Fibroblast of skin of right biceps (primary cell): Measurements from ENCODE around the gene CACNB4.
"Not testable (repeated sequence)": the region's sequence is repeated elsewhere in the genome, so short reads cannot be mapped to it uniquely, and the experiment has no call there.

Source experiments
- DNase-seq: peaks from one replicate; pipeline ENCODE4 v3.0.0-alpha.2; 2013

Gene CACNB4

DNA sequence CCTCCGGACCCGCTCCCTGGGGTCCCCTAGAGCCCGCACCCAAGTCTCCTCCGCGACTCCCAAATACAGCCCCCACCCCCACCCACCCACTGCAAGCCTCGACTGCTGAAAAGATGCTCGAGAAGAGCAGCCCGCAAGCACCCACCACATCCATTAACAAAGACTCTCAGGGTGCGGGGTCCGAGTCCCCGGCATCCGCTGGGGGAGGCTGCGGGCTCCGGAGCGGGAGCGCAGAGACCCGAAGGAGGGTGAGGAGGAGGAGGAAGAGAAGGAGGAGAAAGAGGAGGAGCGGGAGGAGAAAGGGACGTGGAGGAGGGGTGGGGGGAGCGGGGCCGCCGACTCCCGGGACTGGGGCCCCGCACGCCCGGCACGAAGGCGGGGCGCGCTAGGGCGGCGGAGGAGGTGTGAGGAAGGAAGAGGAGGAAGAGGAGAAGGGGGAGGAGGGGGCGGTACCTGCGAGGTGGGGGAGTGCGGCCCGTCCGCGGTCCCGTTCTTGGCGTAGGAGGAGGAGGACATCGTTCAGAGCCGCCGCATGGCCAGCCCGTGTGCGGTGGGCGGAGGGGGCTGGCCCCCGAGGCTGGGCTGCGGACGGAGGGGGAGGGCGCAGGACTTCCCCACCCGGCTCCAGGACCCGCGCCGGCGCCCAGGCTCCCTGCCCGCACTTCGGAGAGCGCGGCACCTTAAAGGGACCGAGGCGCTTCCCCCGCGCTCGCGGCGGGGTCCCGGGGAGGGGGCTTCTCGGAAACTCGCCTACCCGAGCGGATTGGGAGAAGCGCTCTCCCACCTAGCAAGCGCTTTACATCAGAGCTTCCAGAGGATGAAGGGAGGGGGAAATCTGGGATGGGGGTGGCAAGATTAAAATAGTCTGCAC lies at the start of gene CACNB4:
CACNB4 (minus strand) TSS at position 549 of the 871 bp plus-strand sequence.
- no peak for DNase-seq

GRCh38 chr2:152134488-152135280 lies 35.8 kb upstream of the CACNB4 start:
- DNase-seq = peak; percentile 11

GRCh38 chr2:152132306-152132705 lies 33.5 kb upstream of the CACNB4 start:
- no peak for DNase-seq

GRCh38 chr2:152127628-152128027 lies 28.8 kb upstream of the CACNB4 start:
- no peak for DNase-seq

DNA sequence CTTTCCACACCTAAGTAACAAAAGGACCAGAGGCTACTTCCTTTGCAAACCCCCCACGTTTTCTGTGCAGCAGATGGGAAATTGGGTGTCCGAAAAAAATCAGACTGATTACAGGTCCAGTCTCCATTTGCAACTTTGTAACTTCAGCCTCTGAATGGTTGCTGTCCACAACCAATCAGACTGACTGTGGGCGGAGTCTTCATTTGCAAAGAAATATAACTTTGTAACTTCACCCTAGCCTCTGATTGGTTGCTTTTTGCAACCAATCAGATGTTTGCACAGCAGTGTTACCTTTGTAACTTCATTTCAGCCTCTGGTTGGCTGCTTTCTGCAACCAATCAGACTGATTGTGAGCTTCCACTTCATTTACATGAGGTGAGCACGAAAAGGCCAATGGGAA lies 27.8 kb upstream of the CACNB4 start:
- no peak for DNase-seq

DNA sequence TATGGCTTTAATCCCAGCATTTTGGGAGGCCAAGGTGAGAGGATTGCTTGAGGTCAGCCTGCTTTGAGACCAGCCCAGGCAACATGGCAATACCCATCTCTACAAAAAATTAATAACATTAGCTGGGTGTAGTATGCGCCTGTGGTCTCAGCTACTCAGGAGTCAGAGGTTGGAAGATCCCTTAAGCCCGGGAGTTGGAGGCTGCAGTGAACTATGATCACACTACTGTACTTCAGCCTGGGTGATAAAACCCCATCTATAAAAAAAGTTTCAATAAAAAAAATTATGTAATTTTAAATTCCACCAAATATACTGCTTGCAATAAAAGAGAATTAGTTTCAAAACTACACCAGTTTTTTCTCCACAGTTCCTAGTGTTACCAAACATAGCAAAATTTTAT lies 23.3 kb upstream of the CACNB4 start:
- DNase-seq = no peak

- DNase-seq = no peak
These were observed 21.6 kb upstream of the CACNB4 start for GRCh38 chr2:152120430-152120829.

GRCh38 chr2:152115952-152116351 lies 17.1 kb upstream of the CACNB4 start:
- DNase-seq = no peak

DNA sequence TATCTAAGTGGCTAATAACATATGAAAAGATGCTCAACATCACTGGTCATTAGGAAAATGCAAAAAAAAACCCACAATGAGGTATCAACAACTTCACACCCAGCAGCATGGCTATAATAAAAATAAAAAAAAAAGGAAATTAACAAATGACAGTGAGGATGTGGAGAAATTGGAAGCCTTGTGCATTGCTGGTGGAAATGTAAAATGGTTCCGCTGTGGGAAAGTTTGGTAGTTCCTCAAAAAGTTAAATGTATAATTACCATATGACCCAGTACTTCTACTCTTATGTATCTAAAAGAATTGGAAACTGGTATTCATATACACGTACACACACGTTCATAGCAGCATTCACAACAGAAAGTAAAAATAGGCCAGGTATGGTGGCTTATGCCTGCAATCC lies 15.5 kb upstream of the CACNB4 start:
- DNase-seq = no peak

DNA sequence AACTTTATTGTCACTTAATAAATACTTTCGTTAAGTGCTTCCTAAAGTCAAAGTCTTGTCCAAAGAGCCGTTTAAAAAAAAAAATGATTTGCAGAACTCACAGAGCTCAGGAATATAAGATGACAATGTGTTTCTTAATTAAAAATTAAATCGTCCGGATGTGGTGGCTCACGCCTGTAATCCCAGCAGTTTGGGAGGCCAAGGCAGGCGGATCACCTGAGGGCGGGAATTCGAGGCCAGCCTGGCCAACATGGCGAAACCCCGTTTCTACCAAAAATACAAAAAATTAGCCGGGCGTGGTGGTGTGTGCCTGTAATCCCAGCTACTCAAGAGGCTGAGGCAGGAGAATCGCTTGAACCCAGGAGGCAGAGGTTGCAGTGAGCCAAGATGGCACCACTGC lies 8.3 kb upstream of the CACNB4 start:
- not testable (repeated sequence) for DNase-seq

DNA sequence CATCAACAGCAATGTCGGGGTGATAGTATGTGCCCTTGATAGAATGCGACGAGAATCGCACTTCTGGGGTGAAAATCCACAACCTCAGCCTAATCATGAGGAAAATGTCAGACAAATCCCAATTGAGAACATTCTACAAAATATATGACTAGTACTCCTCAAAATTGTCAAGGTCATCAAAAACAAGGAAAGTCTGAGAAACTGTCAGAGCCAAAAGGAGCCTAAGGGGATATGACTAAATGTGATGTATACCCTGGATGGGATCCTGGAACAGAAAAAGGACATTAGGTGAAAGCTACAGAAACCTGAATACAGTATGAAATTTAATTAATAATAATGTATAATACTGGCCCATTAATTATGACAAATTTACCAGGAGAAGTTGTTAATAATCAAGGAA lies 7.6 kb upstream of the CACNB4 start:
- DNase-seq = no peak

DNA sequence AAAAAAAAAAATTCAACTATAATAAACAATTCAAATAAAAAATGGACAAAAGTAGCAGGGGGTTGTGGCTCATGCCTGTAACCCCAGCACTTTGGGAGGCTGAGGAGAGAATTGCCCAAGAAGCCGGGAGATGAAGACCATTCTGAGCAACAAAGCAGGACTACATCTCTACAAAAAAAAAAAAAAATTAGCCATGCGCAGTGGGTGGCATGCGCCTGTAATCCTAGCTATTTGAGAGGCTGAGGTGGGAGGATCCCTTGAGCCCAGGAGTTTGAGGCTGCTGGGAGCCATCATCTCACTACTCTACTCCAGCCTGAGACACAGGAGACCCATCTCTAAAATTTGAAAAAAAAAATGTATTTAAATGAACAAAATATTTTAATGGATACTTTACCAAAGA lies 4.4 kb upstream of the CACNB4 start:
- DNase-seq = no peak

GRCh38 chr2:152100961-152101360 lies 2.1 kb upstream of the CACNB4 start:
- no peak for DNase-seq

DNA sequence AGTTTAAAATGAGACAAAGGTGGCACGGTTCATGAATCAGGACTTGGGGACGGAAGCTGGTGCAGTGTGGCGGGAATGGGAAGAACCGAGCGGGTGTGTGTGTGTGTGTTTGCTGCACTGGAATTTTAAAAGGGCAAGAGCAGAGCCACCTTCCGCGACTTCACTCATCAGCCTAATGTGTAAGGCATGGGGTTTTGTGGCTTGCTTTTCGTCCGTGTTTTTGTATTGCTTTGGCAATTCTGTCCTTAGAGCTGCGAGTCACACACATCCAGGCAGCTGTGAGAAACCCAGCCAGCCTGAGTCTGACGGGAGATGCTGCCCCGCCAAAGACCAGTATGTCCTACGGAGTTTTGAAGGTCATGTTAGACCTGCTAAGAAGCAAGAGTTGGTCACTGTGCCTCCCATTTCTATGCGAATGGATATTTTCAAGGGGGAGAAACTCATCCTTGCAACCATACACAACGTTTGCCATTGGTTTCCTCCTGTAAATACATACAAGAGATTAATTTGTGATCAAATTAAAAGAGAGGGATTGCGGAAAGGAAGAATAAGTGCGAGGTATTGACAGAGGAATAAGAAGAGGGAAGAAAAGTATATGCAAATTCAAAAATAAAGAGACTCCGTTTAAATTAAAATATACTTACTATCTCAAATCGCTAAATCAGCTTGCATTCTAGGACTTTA lies 665 bp upstream of the CACNB4 start:
- DNase-seq = peak; percentile 9

DNA sequence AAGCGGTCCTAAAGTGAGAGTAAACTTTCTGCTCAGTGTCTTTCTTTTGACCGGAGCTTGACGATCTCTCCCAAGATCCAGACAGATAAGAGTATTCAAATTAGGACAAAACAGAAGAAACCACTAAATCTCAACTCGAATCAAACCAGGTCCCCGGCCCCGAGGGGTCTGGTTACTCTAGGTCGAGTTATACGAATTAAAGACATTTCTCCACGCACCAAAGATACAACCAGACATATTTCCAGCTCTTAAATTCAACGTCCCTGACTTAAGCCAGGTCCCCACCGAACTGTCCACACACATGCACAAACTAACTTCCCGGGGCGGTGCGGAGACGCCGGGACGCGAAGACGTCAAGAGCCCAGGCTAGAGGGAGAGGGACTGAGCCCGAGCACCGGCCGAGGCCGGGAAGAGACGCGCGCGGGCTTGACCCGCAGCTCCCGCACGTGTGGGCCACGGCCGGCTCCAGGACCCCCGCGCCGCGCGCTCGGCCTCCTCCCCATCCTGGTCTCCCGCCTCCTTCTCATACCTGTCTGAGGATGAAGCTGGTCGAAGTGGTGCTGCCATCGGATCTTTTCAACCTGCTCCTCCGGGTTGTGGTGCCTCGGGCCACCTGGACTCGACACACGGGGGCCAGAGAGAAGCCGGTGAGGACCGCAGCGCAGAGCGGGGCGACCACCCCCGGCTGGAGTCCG lies 896 bp downstream of the CACNB4 start:
- DNase-seq = no peak

GRCh38 chr2:152097290-152097800 lies 1.5 kb downstream of the CACNB4 start:
- peak; percentile 16 for DNase-seq

- no peak for DNase-seq
These were observed 3.7 kb downstream of the CACNB4 start for GRCh38 chr2:152095146-152095545.

GRCh38 chr2:152094014-152094413 lies 4.8 kb downstream of the CACNB4 start:
- no peak for DNase-seq

DNA sequence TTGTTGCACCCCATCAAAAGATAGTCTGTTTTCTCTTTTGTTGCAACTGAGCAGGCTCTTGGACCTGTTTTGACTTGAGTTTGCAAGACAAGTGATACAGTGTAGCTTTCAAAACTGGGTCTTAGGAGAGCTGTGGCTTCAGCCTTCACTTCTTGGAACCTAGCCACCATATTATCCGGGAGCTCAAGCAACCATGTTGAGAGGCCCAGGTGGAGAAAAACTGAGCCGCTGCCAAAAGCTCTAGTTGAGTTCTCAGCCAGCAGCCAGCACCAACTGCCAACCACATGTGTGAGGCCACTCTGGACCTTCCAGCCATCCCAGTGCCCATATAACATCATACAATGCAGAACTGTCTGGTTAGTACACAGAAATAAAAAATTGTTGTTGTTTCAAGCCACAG lies 5.4 kb downstream of the CACNB4 start:
- DNase-seq = no peak

DNA sequence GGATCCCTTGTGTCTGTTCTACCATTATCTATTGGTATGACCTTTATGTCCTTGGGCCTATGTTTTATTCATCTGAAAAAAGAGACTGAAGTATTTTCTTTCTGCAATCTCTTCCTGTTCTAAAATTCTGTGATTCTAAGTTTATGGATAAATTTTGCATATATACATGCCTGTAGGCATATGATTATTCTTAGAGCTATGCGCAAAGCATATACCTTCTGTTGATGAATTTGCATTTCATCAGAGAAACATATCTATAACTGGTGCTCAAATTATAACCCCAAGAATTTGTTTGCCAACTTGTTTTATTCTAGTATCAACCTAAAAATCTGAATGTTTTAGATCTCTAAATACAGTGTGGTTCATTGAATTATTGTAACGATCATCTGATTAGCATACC lies 6.7 kb downstream of the CACNB4 start:
- no peak for DNase-seq

- DNase-seq = not testable (repeated sequence)
These were observed 8.1 kb downstream of the CACNB4 start for GRCh38 chr2:152090726-152091125.

GRCh38 chr2:152089238-152089637 lies 9.6 kb downstream of the CACNB4 start:
- DNase-seq = no peak

- no peak for DNase-seq
These were observed 10.8 kb downstream of the CACNB4 start for GRCh38 chr2:152088006-152088405.
